Muscle of arm (tissue), 12 donors: Measurements from ENCODE around the gene DVL2. TPM values are rescaled to one million over a fixed set of nuclear protein-coding genes. Genes with fewer than 3 reads are reported as not detected.
A peak's percentile ranks its signal among the peaks of the same experiment; 100 is the strongest.
"Not testable (repeated sequence)": the region's sequence is repeated elsewhere in the genome, so short reads cannot be mapped to it uniquely, and the experiment has no call there.

Experiments
- DNase-seq: peaks from one replicate; pipeline ENCODE4 v3.0.0-alpha.2; 2013
- polyA plus RNA-seq, 12 donors: library from polyadenylated mRNA; unstranded; fragments of 120-200 nt; gene quantifications; one replicate each; pipeline ENCODE4 v1.2.1, GENCODE V29; 2013; ENCODE audit not compliant: insufficient read length in 12 of 12

DVL2 gene
- polyA plus RNA-seq, 12 donors, result 26.7 to 49.0 (median 33.7) TPM; not detected in 1

DNA sequence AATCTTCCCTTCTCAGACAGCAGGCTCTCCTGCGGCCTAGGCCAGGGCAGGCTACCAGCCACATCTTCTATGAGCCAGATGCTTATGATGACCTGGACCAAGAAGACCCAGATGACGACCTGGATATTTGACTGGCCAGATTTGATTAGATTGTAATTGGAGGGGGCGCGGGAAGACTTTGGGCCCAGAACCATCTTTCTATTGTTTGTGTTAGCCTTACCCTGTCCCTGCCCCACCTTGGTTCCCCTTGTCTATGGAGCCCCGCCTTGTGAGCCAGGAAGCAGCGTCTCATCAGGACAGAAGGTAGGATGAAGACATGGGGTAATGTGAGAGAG lies 25.2 kb upstream of the DVL2 start:
- no peak for DNase-seq

DNA sequence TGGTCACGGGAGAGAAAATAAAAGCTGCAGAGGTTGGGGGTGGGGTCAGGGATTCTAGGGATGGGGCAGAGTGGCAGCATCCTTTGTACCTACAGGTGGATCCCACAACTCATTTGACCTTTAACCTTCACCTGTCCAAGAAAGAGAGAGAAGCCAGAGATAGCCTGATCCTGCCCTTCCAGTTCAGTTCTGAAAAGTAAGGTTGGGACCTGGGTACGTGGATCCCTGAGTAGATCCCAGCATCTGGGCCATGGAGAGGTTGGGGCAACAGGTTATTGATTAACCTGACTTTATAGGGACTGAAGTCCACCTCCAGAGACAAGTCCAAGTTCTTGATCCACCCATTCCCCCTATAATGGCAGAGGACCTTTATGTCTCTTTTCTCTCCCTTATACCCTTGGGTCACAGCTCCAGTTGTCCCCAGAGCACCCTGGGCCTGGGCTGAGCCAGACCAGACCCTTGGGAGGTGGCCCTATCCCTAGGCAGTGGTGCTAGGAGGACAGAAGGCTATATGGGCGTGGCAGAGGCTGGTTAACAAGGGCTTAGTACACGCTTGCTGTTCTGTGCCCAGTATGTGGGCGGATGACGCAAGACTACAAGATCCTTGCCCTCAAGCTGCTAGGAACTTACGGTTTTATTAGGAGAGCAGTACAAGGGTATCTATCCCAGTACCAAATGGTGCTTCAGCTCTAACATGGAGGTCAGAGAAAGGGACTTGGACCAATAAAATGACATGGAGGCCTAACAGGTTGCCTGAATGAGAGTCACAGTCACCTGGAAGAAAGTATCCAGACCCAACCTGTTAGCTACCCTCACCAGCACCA lies 24.6 kb upstream of the DVL2 start:
- no peak for DNase-seq

GRCh38 chr17:7256766-7257456 lies 22.6 kb upstream of the DVL2 start:
- no peak for DNase-seq

GRCh38 chr17:7254511-7254910 lies 20.2 kb upstream of the DVL2 start:
- DNase-seq, result no peak

DNA sequence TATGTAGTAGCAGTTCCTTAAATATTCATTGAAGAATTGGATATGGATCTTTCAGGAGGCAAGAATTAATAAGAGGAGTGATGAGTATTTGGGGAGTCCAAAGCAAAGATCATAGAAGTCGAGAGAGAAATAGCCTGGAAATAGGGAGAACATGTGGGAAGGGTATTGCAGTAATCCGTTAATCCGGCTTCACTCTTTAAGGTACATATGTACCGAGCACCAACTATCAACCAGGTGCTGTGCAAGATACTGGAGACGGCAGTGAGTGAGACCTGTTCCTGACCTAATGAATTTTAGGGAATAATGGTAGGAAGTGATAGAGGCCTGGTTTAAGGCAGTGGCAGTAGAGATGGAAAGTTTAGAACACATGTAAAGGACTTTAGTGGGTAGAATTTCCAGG lies 18.8 kb upstream of the DVL2 start:
- DNase-seq, result no peak

DNA sequence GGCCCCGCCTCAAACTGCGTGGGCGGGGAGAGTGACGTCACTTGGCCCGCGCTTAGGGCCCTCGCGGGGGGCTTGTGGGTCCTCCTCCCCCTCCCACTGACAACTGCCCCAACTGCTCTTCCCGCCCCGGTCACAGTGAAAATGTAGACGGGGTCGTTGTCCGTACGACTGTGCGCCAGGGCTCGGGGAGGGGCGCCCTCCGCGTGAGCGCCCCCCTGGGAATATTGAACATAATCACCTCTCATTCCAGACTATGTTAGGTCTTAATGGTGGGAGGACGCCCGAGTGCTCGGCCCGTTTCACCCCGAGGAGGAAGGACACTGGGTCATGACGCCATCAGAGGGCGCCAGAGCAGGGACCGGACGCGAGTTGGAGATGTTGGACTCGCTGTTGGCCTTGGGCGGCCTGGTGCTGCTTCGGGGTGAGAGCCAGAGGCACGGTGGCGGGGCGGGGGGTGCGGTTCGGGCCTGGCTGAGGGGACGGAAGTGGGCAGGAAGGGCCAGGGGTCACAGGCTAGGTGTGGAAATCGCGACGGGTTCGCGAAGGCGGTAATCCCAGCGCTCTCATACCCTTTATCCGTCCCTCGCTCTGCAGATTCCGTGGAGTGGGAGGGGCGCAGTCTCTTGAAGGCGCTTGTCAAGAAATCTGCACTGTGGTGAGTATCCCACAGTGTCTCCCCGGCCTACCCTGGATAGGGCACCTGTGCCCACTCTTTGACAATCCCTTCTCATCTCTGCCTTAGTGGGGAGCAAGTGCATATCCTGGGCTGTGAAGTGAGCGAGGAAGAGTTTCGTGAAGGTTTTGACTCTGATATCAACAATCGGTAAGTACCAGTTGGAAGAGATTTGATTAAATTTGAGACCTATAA lies 18.1 kb upstream of the DVL2 start, which contains the start of gene ELP5:
Gene ELP5 (plus strand): TSS at position 40 of the 868 bp plus-strand sequence. CDS start 336 bp downstream, at position 376.
- DNase-seq, result peak; percentile 95

DNA sequence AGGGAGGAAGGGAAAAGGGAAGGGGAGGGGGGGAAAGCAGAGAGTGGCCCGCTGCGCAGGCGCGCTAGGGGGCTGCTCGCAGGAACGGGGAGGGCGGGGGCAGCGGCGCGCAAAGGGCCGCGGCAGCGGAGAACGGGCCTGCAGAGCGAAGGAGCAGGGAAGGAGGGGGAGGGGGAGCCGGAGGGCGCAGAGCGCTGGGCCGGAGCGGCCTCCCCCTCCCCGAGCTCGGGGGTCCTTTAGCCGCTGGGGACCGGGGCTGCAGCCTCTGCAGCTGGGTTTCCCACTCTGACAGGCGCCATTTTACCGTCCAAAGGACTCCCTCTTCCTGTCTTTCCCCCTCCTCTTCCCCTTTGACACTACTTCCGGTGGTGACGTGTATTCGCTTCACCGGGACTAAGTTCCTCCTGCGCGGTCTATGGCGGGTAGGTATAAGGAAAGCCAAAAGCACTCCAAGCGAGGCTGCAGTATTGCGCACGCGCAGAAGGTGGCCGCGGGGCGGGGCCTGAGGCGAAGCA lies 17.4 kb upstream of the DVL2 start, which contains the start of gene CTDNEP1:
Gene CTDNEP1 (minus strand): TSS at position 74 of the 515 bp plus-strand sequence. CDS start 438 bp downstream, outside the sequence.
- peak; percentile 100 for DNase-seq

- DNase-seq, result no peak
These were observed 16.6 kb upstream of the DVL2 start for GRCh38 chr17:7250695-7251627.

- DNase-seq, result no peak
These were observed 15.5 kb upstream of the DVL2 start for GRCh38 chr17:7249830-7250229.

DNA sequence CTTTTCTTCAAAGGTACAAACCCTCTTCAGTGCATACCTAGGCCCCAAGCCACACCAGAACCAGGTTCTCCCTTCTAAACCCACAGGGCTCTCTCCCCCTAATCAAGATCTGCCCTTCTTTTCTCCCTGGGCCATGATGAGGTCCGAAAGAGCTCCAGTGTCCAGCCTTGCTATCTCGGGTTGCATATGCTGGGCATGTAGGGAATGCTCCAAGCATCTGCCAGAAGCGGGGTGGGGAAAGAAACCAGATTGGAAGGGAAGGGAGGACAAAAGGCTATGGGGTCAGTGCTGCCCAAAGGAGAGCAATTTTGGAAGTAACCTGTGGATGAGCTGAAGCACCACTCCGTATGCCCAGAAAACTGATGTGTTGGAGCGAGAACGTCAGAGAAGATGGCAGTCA lies 14.9 kb upstream of the DVL2 start:
- DNase-seq, result no peak

DNA sequence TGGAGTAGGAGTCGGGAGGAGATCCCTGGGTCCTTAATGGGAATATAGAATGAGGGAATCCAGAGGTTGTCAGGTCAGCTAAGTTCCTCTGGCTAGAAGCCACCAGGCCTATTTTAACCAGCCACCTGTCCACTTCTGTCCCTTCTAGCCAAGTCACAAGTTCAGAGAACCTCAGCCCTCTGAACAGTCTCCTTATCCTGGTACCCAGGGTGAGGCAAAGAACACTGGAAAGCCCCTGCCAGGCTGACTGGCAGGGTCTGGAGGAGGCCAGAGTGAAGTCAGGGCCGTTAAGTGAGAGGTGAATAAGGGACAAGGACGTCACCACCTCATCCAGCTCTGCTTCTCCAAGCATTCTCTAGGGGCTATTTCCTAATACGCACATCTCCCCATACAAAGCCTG lies 14.5 kb upstream of the DVL2 start:
- DNase-seq, result no peak

DNA sequence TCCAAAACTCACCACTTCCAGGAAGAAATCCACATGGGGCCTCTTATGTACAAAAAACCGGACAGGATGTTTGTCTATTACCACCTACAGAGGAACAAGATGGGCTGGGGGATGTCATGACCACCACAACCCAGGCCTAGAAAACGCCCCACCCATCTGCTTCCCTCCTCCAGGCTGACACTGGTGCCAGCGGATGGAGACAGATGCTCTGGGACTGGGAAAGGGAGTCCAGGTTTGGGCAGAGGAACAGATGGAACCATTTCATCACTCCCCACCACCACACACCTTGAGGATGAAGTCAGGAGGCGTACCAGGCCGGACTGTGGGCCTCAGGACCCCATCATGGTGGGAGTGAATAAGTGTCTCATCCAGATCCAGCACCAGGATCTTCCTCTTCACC lies 12.5 kb upstream of the DVL2 start:
- no peak for DNase-seq

DNA sequence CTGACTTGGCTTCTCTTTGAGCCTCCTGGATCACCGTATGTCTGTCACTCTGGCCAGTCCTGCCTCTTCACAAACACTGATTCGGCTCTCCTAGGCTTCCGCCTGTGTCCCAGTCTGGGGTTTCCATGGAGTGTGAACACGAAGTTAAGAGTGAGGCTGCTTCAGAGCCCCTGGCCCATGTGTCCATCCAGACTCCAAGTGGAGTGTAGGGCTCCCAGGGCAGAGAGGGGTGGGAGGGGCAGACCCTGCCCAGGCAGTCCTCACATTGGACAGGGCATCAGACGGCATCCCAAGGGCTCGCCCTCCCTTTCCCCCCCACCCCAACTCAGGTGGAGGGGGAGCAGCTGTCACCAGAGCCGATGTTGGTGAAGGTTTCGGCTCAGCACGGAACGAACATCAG lies 9.5 kb upstream of the DVL2 start:
- DNase-seq, result not testable (repeated sequence)

GRCh38 chr17:7243453-7243729 lies 9.1 kb upstream of the DVL2 start:
- DNase-seq, result no peak

- peak; percentile 98 for DNase-seq
These were observed 8.6 kb upstream of the DVL2 start for GRCh38 chr17:7242717-7243452.

- peak; percentile 99 for DNase-seq
These were observed 7.7 kb upstream of the DVL2 start, which contains the start of gene GABARAP for GRCh38 chr17:7241783-7242716. GABARAP (minus strand) TSS chr17:7242449; CDS start chr17:7242330, 119 bp downstream.

DNA sequence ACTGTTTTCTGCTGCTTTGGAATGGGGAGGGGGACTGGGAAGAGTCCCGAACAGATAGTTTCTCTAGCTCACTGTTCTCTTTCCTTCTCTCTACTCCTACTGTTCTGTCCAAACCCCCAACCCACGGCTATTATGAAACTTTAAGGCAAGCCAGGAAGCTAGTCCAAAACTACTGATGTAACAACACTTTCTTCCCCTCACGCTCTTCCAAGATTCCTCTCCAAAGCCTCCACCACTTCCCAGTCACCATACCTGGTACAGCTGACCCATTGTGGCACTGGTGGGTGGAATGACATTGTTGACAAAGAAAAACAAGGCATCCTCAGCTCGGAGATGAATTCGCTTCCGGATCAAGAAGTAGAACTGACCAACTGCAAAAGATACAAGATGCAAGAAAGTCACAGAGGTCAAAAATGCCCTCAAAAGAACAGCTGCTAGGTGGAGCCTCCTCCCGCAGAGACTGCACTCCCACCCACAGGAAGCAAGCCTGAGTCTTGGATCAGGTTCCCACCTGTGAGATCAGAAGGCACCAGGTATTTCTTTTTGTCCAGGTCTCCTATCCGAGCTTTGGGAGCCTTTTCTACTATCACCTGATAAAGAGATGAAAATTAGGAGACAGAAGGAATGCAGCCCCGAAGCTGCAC lies 6.9 kb upstream of the DVL2 start:
- no peak for DNase-seq

GRCh38 chr17:7240375-7240774 lies 6.1 kb upstream of the DVL2 start:
- DNase-seq, result no peak
